Dedifferentiated amniotic fluid mesenchymal stem cell (primary cell): ENCODE data around the gene MACROD2.

ENCODE experiments used
- DNase-seq: peaks from one replicate; pipeline ENCODE4 v3.0.0-alpha.2; 2016; ENCODE audit errors: extremely low spot score

The MACROD2 gene

DNA sequence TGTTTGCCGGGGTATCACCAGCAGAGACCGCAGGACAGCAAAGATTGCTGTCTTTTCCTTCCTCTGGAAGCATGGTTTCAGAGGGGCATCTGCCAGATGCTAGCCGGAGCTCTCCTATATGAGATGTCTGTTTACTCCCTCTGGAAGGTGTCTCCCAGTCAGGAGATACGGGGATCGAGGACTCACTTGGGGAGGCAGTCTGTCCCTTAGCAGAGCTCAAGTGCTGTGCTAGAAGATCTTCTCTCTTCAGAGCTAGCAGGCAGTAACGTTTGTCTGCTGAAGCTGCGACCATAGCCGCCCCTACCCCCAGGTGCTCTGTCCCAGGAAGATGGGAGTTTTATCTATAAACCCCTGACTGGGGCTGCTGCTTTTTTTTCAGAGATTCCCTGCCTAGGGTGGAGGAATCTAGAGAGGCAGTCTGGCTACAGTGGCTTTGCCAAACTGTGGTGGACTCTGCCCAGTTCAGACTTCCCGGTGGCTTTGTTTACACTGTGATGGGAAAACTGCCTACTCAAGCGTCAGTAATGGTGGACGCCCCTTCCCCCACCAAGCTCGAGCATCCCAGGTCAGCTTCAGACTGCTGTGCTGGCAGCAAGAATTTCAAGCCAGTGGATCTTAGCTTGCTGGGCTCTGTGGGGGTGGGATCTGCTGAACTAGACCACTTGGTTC, 475.0 kb downstream of the MACROD2 start:
- DNase-seq: no peak

DNA sequence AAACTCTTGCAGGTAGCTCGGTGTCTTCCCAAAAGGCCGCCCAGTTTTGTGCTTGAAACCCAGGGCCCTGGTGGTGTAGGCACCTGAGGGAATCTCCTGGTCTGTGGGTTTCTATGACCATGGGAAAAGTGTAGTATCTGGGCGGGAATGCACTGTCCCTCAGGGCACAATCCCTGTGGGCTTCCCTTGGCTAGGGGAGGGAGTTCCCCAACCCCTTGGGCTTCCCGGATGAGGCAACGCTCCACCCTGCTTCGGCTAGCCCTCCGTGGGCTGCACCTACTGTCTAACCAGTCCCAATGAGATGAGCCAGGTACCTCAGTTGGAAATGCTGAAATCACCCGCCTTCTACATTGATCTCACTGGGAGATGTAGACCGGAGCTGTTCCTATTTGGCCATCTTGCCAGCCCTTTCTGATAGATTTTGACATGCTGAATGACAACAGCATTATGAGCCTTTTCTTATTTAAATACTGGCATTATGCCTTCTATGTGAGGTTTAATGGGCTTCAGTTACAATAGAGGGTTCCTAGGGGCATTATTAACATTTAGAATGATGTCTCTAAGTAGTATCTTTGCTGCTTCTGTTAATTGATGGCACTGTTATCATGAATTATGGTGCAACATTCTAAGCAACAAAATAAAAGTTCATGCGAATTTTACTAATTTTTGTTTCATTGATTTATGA, 475.8 kb downstream of the MACROD2 start:
- DNase-seq: peak; percentile 11

DNA sequence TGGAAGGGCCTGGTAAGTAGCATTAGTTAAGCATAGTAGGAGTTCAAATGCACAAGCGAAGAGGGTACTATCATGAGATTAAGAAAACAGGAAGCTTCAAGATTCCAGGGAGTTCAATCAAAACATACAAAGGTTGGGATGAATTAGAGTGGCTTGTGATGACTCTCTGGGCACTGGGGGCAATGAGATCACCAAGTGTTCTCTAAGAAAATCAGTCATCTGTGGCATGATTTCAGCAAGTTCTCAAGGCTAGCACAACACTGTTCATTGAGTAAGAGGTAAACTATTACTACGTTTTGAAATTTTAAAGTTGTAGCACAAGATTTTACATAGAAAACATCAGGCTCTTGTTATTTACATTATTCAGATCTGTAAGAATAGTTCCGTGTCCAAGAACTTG, 481.8 kb downstream of the MACROD2 start:
- peak; percentile 52 for DNase-seq

DNA sequence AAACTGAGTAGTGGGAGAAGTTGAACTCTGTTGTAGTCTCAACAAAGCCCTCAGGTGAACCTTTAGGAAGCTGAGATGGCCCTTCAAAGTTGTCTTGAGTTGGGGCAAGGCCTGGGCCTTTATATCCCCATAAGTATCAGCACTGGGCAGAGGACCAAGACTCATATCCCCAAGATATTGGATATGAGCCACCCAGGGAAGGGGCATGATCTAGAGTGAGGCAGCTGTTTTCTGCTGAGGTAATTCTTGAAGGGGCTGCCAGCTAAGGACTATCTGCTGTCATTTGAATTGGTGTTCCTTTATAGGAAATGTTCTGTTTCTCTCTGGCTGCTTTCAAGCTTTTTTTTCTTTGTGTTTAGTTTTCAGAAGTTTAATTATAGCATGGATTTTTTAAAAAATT, 482.8 kb downstream of the MACROD2 start:
- peak; percentile 10 for DNase-seq

DNA sequence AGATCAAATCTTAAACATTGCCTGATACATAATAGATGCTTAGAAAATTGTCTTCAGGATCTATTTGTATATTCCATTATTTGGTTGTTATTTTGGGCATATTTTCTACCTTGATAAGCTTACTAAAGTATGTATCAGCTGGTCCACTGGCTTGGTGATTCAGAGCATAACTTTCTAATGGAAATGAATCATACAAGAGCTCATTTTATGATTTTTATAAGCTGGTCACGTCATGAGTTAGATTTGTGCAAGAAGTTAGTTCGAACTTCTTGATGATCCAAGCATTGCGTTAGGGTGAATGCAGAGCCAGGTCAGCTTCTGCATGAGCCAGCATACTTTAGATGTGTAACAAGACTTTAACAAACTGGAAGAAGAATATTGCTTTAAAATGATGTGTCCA, 486.5 kb downstream of the MACROD2 start:
- peak; percentile 72 for DNase-seq

DNA sequence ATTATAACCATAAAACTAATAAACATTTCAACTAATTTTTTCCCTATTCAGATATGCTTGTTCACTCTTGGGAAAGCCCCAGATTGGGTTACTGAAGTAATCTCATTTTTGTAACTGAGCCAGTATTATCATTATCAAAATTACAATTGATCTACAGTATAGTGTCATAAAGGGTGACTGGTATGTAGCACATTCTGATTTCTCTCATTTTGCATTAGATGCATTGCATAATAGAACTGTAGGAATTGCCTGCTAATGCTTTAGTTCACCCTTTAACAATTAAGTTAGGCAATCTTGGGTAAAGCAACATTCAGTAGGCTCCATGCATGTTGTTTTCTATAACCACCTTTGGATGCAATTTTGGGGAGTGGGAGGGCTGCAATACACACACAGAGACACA, 492.9 kb downstream of the MACROD2 start:
- DNase-seq: no peak

DNA sequence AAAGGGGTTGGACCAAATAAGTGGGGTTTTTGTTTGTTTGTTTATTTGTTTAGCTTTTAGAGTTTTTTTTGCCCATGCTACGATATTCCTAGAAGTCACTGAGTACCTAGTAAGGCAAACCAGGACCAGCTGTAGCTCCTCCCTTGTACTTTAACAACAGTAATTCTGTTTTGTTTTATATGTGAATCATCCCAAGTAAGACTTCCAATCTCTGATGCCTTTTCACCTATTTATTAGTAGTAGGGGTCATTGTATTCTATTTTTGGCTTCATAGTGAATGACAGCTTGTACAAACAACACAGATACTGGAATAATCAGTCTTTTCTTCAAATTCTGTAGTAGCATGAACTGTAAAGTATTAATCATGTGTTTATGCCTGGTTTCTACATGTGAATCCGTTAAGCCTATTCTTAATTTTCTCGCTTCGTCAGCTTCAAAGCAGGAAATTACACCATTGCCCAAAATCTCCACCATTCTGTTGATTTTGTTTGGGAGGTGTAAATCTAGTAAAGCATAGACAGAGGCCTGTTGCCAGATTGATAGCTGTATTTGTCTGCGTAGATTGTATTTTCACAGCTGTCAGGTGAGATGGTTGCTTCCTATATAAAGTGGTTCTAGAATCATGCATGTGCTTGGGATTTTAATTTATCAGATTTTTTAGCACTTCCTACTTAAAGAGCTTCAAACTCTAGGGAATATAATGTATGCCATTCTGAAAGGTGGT, 493.6 kb downstream of the MACROD2 start:
- DNase-seq: no peak

DNA sequence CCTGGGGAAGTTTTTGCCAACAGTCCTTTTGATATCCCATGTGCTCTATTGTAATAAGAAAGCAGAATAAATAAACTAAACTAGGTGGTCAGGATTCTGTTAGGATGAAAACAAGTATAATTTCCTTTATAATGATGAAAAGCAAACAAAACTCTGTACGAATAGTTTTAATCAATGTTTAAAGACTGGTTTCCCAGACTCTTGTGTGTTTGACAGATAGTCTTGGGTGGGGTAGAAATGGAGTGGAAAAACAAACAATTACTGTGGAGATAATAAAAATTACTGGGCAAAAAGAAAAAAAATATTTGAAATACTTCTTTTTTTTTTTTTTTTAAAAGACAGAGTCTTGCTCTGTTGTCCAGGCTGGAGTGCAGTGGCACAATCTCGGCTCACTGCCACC, 494.2 kb downstream of the MACROD2 start:
- DNase-seq: no peak

DNA sequence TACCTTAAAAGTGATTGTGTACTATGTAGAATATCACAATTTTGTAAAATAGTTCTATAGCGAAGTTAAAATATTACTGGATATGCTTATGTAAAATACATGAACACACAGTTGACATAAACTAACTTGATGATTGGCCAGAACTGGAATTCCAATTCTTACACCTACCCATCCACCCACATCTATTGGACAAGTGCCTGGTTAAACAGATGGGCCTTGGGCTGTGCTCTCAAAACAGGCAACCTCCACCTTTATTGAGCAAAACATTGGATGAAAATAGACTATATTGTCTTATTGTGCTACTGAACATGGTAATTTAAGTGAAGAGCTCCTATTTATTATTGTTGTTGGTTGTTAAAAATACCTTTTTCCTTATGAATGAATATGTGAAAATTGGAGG, 496.1 kb downstream of the MACROD2 start:
- no peak for DNase-seq

DNA sequence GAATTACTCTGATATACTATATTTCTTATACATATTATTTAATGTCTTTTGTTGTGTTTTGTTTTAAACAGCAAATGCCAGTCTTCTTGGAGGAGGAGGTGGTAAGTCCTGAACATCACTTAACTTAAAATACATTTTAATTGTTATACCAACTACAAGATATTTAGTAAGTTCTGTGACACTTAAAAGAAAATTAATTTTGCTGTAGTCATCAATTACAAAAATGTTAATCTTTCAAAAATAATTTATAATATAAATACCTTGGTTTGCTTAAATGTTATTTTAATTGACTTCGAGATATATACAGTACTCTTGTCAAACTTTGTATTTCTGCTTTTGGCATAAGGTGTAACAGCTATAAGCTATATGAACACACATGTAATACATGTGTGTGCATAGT, 498.1 kb downstream of the MACROD2 start:
- DNase-seq: no peak

DNA sequence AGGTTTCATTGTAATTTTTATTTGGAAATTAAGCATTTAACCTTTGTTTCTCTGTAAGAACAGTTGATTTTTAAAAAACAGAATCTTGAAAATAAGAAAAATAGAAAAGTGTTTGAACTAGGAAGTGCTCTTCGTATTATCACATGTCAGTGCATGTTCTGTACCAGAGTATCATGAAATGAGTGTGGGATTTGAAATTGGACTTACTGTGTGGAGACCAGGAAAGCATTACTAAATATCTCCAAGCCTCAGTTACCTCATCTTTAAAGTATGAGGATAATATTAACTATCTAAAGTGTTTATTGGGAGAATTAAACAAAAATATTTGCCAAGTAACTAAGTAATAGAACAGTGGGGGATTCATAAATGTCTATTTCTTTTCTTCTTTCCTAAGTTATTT, 499.0 kb downstream of the MACROD2 start:
- no peak for DNase-seq

DNA sequence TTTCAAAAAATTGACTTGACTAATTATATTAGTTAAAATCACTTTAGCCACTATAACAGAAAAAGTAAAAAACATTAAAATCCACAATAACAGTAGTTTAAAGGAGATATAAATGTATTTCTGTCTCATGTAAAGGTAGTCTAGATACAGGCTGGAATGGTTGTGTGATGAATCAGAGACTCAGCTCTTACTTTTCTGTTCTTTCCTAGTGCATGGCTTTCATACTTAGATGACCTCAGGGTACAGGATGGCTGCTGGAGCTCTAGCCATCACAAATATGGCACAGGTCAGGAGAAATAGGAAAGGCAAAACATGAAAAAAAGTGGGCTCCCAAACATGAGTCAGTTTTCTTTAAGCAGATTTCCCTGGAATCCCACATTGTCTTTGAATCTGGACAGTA, 499.8 kb downstream of the MACROD2 start:
- no peak for DNase-seq

DNA sequence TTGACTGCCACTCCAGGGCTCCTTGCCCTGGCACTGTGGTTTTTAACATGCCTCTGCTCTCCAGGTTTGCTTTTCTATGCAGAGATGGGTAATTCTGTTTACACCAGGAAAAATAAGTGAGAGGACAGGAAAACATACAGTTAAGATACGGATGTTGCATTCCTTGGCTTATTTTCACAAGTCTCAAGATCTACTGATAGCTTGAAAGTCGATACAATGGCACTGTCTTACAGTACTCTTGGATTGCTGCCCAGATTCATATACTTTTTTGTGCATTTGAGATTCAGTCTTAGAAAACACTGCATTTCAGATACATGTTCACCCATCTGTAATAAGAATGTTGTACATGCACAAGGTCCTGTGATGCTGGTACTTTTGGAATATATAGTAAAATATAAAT, 501.7 kb downstream of the MACROD2 start:
- no peak for DNase-seq

DNA sequence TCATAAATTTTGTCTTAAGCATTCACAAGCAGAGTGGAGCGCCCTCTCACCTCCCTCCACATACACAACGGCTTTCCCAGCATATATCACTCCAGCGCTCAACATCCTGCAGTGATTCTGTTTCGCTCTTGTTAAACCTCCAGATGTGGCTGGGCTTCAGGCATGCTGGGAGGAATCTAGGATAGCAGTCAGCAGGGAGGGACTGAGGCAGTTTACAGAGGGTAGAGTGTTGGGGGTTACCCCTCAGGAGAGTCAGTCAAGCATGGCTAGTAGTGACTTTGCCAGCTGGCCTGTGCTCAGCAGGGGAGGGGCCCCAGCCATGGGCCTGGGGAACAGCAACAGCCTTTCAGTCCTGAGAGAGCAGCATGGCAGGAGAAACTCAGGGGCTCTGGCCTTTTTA, 503.5 kb downstream of the MACROD2 start:
- DNase-seq: no peak

DNA sequence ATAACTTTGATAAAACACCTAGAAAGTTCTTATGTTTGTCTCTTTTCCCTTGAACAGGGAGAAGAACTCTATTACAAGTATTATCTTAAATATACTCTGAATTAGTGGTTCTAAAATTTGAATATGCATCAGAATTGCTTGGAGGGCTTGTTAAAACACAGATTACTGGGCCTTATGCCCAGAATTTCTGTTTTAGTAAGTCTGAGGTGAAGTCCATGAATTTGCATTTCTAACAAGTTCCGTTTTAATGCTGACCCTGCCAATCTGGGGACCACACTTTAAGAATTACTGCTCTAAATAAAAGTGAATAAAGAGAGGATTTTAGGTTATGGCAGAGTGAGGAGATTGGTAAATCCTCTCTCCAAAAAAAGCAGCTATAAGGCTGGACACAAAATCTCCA, 510.2 kb downstream of the MACROD2 start:
- no peak for DNase-seq

DNA sequence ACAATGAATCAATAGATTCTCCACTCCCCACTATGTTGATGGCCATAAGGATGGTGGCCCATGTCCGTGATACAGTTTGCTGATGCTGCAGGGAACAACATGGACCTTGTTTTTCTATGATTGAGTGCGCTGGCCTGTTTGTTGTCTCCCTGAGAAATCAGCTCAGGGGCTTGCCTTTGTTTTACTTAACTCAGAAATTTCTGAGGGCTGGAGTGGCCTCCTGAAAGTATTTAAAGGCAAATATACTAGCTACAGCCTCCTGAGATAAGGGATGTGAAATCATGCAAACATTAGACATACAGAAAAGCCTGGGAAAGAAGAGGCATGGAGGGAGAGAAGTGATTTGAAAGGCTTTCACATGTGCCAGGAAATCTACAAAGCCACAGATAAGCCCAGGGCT, 512.4 kb downstream of the MACROD2 start:
- no peak for DNase-seq

DNA sequence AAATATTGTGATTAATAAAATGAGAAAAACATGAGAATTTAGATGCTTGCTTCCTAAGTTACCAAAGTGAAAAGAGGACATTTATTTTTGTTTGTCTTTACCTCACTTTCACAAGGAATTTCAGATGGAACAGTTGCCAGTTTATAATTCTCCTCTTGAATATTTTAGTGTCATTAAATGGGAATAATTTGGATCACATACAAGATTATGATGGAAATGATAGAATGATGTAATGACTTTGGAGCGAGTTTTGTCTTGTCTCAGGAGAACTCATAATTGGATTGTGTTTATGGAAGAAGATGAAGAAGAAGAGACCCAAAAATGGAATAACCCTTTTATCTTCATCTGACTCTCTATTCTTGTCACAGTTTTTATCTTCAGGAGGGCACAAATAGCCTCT, 515.0 kb downstream of the MACROD2 start:
- DNase-seq: no peak

DNA sequence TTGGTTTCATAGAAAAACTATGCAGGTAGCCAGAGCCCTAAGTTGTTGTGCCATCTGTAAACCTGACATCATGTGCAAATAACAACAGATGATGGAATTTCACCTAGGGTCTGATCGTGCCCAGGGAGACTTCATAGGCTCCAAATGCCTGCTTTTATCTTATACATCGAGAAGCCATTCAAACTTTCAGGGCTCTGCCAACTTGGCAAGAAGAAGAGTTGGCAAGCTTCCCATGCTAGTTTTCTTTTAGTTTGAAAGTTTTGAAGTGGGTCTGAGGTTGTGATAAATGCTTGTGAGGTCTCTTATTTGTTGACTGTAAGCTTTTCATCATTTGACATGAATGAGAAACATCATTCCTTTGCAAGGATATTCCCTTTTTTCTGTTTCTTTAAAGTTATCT, 517.5 kb downstream of the MACROD2 start:
- no peak for DNase-seq

DNA sequence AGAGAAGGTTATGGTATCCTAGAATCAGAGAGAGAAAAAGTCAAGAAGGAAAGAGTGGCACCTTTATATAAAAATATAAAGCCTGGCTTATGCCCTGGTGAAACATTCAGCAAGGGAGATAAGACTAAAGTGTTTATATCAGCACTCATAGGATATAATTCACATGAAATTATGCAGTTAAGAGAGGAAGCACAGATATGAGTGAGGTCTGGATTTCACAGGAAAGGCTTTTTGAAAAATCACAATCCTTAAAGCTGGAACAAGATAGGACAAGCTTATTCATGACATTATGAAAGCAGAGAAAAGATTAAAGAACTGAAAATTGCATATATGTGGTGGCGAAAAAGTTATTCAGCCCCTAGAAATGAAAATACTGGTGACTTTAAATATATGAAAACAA, 523.3 kb downstream of the MACROD2 start:
- no peak for DNase-seq

DNA sequence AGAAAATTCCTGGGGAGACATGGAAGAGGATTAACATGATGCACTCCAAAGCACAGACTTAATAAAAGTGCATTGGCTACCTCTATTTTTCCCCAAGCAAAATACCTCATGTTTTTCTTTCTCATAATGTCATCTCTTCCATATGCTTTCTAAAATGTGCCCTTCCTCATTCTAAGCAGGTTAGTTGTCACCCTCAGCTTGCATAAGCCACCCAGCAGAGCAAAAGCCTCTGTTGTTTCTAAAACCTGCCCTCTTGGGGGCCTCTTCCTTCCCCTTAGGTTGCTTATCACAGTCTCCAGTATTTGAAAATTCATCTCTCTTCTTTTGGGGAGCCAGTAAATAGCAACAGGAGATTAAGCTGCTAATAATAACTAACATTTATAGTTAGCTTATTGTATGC, 525.7 kb downstream of the MACROD2 start:
- DNase-seq: no peak

DNA sequence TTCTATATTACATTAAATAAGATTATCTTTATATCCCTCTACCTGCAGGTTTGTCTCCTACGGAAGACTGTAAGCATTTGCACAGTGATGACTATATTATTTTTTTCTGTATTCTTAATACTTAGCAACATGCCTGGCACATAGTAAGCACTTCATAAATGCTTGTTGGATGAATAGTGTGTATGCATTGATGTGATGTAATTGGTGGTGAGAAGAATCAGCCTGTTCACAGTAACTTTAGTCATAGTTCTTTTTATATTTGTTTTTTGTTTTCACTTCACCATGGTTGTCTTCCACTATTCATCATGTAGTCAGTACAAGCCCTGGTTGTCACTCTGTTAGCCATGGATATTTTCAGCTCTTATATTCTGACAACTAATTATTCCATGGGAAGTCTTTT, 526.1 kb downstream of the MACROD2 start:
- no peak for DNase-seq

DNA sequence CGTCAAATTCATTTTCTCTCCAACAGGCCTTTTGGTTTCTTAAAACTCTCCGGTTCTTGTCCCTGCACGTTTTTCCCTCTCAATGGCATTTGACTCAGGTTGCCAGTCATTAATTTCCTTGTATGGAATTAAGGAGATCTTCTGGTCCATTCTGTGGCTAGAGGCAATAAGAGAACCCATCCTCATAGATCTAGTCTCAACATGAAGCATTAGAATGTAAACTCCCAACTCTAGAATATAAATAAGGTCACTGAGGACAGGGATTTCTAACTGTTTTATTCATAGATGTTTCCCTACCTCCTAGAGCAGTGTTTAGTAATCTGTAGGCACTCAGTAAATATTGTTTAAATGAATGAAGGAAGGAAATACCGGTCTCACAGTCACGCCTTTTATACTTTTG, 527.3 kb downstream of the MACROD2 start:
- no peak for DNase-seq

DNA sequence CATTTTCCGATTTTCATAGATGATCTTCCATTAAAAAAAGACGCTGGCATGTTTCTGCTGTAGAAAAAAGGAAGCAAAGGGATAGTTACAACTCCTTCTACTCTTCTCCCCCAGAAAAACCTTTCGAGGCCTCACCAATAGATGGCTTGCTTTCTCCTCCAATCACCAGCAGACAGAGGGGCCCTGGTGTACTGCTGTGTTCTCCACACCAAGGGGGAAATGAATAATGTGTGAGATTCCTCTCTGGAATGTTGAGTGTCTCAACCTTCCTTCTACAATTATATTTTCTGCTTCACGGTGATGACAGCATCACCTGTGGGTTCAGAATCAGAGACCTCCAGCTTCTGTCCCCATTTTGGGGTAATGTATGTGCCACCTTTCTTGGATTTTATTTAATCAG, 527.8 kb downstream of the MACROD2 start:
- no peak for DNase-seq
